Measurements from ENCODE around the gene RGS6.
"Not testable (repeated sequence)": the region's sequence is repeated elsewhere in the genome, so short reads cannot be mapped to it uniquely, and the experiment has no call there.

Gene RGS6

DNA sequence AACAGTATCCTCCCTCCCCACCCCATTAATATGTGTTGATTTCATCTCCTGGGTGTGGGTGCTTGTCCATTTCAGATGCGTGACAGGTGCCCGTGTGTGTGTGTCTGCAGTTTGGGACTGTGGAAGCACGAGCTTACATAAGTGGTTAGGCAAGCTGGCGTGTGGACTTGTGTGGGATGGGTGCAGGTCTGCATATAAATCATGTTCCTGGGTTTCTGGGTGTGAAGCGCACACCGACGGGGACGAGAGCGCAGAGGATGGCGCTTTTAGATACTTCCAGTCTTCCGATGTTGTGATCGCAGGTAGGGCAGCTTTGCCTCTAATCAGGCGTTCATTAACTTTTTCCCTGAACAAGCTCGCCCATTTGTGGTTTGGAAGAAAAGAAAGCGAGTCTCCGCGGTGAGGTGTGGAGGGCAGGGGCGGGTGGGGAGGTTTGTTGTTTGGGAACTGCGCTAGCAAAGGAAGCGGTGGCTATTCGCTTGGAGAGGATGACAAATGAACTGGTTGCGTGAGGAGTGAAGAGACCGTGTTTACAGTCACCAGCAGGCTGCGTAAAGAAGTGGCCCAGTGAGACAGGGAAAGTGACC, 865 bp downstream of the RGS6 start:
- peaks cover 6% of the 10 kb centered on the region for H3K4me1 Mint-ChIP-seq
- peak overlapping the region; percentile 49 for H3K4me3 Mint-ChIP-seq
- no peak for ATAC-seq
- no peaks in the 10 kb centered on the region for H3K9me3 Mint-ChIP-seq
- H3K27ac Mint-ChIP-seq = no peak overlapping the region
- H3K36me3 Mint-ChIP-seq = no peaks in the 10 kb centered on the region
- H3K27me3 Mint-ChIP-seq = peaks cover 61% of the 10 kb centered on the region

DNA sequence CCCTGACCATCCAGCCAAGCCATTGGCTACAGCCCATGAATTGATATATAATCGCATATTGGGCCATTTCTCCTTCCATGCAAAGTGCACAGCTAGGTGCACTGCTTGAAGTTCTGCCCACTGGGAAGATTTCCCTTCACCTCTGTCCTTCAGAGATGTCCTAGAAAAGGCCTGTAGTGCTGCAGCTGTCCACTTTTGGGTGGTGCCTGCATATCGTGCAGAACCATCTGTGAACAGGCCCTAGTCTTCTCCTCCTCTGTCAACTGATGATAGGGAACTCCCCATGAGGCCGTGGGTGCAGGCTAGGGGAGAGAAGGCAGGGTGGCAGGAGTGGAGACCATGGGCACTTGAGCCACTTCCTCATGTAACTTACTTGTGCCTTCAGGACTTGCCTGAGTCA, 6.0 kb downstream of the RGS6 start:
- not testable (repeated sequence) for H3K4me3 Mint-ChIP-seq, H3K36me3 Mint-ChIP-seq, H3K27ac Mint-ChIP-seq, H3K9me3 Mint-ChIP-seq, ATAC-seq, H3K4me1 Mint-ChIP-seq
- H3K27me3 Mint-ChIP-seq = peaks cover 34% of the 10 kb centered on the region

DNA sequence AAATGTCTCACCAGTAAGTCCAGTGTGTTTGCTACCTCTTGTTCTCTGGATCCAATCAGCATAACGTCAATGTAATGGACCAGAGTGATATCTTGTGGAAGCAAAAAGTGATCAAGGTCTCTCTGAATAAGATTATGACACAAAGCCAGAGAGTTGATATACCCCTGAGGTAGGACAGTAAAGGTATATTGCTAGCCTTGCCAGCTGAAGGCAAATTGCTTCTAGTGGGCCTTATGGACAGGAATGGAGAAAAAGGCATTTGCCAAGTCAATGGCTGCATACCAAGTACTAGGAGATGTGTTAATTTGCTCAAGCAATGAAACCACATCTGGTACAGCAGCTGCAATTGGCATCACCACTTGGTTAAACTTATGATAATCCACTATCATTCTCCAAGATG, 7.1 kb downstream of the RGS6 start:
- H3K9me3 Mint-ChIP-seq, H3K27ac Mint-ChIP-seq, H3K36me3 Mint-ChIP-seq, H3K4me3 Mint-ChIP-seq, ATAC-seq, H3K4me1 Mint-ChIP-seq: not testable (repeated sequence)
- peaks cover 37% of the 10 kb centered on the region for H3K27me3 Mint-ChIP-seq

DNA sequence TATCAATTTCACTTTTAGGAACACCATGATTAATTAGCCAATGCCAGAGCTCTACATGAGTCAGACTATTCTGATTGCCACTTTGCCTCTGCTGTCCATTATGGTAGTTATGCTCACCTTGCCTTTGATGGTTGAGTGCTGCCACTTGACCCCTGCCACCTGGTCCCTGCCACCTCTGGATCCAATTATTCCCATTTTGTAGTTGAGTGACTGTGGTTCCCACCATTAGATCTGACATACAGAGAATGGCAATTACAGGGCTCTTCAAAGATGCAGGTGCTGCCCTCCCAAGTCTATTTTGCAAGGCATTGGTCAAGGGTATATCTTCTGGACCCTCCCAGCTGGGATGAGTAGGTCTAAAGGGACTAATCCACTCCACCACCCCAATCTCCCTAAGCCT, 8.3 kb downstream of the RGS6 start:
- not testable (repeated sequence) for H3K27ac Mint-ChIP-seq, H3K36me3 Mint-ChIP-seq, ATAC-seq, H3K4me1 Mint-ChIP-seq, H3K4me3 Mint-ChIP-seq, H3K9me3 Mint-ChIP-seq
- peaks cover 40% of the 10 kb centered on the region for H3K27me3 Mint-ChIP-seq

DNA sequence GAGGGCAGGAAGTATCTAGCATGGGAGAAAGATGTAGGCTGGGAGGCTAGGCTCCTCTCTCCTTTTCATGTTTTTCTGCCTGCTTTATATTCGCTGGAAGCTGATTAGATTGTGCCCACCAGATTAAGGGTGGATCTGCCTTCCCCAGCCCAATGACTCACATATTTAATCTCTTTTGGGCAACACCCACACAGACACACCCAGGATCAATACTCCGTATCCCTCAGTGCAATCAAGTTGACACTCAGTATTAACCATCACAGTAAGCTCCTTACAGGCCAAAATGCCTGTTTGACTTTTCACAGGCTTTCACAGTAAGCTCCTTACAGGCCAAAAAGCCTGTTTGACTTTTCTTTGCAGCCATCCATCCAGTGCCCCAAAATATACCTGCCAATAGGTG, 9.4 kb downstream of the RGS6 start:
- H3K9me3 Mint-ChIP-seq, H3K4me3 Mint-ChIP-seq, H3K27ac Mint-ChIP-seq, H3K36me3 Mint-ChIP-seq, ATAC-seq, H3K4me1 Mint-ChIP-seq: not testable (repeated sequence)
- H3K27me3 Mint-ChIP-seq = peaks cover 41% of the 10 kb centered on the region

DNA sequence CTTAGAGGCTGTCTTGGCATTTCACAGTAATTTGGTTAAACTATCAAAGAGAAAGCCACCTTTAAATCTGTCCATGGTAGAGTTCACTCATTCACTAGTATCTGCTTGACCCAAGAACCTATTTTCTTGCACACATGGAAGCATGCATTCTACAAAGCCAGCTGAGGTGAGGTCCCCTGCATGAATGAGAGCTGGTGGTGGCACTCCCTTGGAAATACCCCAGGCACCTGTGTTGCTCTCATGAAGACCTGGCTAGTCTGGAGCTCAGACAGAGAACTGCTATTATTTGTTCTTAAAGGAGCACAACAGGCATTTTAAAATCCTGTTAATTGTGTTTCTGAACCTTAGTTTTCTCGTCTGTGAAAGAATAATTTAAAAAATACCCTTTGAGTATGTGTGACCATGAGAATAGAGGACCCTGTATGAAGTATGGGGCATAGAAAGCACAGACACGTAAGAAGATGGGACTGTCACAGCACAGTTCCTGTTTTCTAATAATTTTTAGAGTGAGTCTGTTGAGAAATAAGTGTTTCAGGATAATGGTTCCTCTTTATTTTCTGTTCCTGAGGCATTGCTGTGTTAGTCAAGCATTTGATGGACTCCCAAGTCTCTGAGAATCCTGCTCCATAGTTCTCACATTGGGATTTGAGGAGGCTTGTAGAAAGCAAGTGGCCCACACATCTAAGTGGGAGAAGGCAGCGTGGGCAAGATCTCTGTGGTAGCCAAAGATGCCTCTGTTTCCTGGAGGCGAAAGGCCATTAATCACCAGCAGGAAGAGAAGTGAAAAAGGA, 10.9 kb downstream of the RGS6 start:
- no peaks in the 10 kb centered on the region for H3K36me3 Mint-ChIP-seq
- peak; percentile 82 for ATAC-seq
- H3K9me3 Mint-ChIP-seq = no peaks in the 10 kb centered on the region
- H3K27ac Mint-ChIP-seq = peak overlapping the region; percentile 69
- peaks cover 9% of the 10 kb centered on the region for H3K4me1 Mint-ChIP-seq
- H3K27me3 Mint-ChIP-seq = peaks cover 29% of the 10 kb centered on the region
- H3K4me3 Mint-ChIP-seq = no peak overlapping the region

DNA sequence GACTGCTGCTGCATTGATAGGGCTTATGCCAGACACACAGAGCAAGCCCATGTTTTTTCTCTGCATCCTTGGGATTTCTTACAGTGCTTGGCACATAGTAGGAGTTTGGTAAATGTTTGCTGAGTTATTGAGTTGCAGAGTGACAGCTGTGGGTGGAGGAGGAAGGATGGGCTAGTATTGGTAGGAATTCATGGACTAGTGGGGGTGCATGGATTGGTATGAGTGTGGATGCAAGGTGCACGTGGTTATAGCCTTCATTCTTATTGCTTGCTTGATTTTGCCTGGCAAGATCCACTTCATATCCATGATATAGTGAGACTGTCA, 11.4 kb downstream of the RGS6 start:
- Mint-ChIP-seq H3K27me3 (peaks cover 26% of the 10 kb centered on the region), H3K4me3 (no peak overlapping the region), H3K9me3 (no peaks in the 10 kb centered on the region), H3K36me3 (no peaks in the 10 kb centered on the region), H3K27ac (peak overlapping the region; percentile 69), H3K4me1 (peaks cover 9% of the 10 kb centered on the region)
- no peak for ATAC-seq

DNA sequence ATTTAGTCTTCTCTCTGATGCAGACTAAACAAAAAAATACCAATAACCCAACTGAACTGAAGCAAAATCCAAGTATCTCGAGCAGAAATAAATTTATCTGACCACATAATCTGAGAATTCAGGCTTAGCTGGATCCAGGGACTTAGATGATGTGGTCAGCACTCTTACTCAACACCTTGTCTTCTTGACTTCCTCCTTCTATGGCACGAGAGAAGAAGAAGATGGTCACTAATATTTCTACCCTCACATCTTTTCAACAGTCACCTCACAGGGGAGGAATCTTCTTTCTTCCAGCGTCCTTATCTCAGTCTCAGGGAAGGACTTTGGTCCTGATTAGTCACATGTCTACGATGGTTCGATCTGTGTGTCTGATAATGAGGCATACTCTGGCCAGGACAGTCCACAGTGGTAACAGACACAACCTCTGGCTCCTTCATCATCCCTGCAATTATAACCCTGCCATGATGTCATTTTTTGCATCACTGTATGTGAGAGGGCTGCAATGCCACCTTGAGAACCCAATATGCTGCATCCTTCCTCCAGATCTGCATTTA, 15.8 kb downstream of the RGS6 start:
- Mint-ChIP-seq H3K27me3 (peaks cover 44% of the 10 kb centered on the region), H3K27ac (no peak overlapping the region), H3K36me3 (no peaks in the 10 kb centered on the region), H3K9me3 (peaks cover 6% of the 10 kb centered on the region), H3K4me3 (no peak overlapping the region), H3K4me1 (peaks cover 9% of the 10 kb centered on the region)
- no peak for ATAC-seq

DNA sequence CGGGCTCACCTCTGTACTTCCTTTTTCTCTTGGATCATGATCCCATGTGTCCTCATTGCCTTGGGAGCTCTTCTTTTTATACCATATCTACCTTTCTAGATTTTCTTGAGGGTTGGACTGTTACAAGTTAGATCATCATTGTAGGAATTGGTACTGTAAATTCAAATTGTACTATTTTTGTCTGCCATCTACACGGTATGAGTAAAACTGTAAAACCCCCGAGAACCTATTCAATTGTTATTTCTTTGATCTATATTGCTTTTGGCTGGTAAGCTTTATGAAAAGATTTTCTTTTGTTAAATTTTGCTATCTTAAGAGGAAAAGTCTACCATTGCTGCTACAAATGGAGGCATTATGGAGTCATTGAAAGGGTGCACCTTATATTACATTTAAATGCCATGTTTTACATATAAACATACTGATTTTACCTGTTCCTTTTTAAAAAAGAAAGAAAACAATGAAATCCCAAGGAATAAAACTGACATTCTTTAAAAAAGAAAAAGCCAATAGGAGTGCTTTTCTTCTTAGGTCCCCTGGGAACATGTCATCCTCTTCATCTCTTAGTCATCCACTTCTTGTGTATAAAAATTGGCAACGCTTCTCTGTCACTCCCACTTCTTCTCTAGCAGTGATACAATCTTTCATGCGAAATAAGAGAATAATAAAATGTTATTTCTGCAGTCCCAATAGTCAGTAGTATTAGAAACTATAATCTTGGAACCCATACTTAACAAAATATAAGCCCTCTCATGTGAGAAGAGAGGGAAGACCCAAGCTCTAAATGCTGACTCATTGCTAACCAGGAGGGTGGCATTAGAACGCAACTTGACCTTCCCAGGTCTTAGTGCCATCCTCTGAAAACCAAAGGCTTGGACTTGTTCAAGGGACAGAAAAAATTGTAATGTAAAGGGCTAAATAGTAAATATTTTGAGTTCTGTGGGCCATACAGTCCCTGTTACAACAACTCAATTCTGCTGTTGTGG, 20.4 kb downstream of the RGS6 start:
- no peak overlapping the region for H3K4me3 Mint-ChIP-seq
- H3K27ac Mint-ChIP-seq = no peak overlapping the region
- H3K4me1 Mint-ChIP-seq = peaks cover 7% of the 10 kb centered on the region
- no peak for ATAC-seq
- peaks cover 46% of the 10 kb centered on the region for H3K27me3 Mint-ChIP-seq
- H3K36me3 Mint-ChIP-seq = no peaks in the 10 kb centered on the region
- H3K9me3 Mint-ChIP-seq = peaks cover 9% of the 10 kb centered on the region

DNA sequence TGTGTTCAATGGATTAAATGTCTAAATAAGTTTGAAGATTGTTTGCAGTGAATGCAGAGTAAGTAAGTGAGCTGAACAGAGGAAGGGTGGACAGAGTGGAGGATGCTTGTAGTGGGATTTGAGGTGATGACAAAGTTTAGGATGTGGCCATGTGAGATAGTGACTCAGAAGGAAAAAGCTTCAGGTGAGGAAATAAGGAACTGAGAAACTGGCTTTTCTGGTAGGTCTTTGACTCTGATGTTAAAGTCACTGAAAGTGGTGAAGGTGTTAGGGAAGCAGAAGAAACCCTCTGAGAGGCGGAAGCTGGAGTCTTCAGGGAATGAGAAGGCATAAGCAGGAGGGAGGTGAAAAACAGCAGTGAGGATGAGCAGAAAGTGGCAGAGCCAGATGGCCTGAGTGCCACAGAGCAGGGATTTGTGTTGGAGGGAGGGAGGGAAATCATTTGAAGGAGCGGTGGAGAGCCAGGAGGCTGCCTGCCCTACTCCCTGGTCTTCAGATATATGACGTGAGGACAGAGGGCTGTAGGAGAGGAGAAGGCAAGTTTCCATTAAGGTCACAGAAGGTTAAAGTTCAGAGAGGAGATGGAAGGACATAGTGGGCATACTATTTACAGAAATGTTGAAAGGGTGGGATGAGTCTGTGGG, 24.8 kb downstream of the RGS6 start:
- H3K9me3 Mint-ChIP-seq = peaks cover 3% of the 10 kb centered on the region
- peak; percentile 74 for ATAC-seq
- no peaks in the 10 kb centered on the region for H3K36me3 Mint-ChIP-seq
- H3K27me3 Mint-ChIP-seq = peaks cover 28% of the 10 kb centered on the region
- H3K4me1 Mint-ChIP-seq = peaks cover 7% of the 10 kb centered on the region
- no peak overlapping the region for H3K27ac Mint-ChIP-seq
- no peak overlapping the region for H3K4me3 Mint-ChIP-seq

DNA sequence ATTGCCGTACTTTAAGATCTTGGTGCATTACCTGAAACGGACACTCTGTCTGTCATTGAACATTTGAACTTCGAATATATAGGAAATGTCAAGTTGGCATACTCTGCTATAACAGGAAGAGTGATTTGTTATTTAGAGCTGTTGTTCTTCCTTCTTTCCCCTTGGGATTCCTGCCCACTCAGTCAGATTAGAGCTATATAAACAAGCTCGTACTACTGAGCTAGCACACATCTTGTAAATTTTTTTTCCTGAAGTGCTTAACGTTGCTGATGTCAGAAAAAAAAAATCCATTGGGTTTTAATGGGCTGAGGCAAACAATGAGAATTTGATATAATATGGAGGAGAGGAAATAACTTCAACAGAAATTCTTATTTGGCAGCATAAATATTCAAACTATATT, 26.8 kb downstream of the RGS6 start:
- H3K9me3 Mint-ChIP-seq = peaks cover 1% of the 10 kb centered on the region
- ATAC-seq = no peak
- H3K27me3 Mint-ChIP-seq = peaks cover 24% of the 10 kb centered on the region
- peaks cover 7% of the 10 kb centered on the region for H3K4me1 Mint-ChIP-seq
- H3K4me3 Mint-ChIP-seq = no peak overlapping the region
- no peak overlapping the region for H3K27ac Mint-ChIP-seq
- no peaks in the 10 kb centered on the region for H3K36me3 Mint-ChIP-seq

DNA sequence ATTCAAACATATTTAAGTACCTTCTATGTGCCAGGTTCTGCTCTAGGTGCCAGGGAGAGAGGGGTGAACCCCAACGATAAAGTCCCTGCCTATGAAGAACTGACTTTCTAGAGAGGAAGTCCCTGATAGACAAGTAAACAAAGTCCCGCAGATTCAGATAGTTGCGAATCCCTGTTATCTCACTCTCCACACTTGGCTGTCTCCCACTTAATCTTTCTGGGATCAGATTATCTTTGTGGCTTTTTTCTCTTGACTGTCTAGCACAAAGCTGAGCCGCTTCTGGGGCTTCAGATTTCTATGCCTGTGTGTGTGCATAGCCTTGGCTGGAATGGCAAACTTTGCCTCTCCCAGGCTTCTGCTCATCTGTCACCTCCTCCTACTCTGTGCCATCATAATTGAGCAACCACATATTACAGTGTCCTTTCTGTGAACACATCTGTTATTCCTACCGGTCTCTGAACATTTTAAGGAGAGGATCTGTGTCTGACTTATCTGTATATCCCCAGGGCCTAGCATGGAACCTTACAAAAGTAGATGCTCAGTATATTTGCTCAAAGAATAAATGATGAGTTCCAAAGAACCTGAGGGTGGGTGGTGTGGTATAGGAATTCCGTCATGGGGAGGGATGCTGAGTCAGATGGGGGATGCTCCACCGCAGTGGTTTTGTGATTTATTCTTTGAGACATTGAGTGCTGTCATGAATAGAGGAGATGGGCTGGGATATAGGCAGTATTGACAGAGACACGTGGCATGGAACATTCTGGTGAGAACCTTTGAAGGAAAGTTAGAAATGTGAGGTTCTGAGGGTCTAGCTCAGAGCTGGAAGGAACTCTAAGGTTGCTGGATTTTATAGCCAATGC, 28.5 kb downstream of the RGS6 start:
- H3K36me3 Mint-ChIP-seq = no peaks in the 10 kb centered on the region
- H3K4me1 Mint-ChIP-seq = peaks cover 7% of the 10 kb centered on the region
- no peak overlapping the region for H3K4me3 Mint-ChIP-seq
- no peak for ATAC-seq
- H3K9me3 Mint-ChIP-seq = no peaks in the 10 kb centered on the region
- no peak overlapping the region for H3K27ac Mint-ChIP-seq
- H3K27me3 Mint-ChIP-seq = peaks cover 29% of the 10 kb centered on the region

DNA sequence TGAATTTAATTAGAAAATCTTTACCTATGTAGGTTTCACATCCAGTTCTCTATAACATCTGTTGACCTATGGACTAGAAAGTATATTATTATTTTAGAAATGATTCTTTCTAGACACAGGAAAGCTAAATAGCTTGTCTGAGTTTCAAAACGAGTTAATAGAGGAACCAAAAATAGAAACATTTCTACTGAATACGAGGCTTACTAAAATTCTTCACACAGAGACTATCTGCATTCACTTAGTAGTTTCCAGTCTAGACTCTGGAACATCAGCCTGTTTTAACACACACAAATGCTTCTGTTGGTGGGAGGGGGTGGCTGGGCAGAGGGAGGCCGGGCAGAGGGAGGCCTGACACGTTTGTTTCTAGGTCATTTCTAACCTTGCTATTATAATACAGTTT, 29.7 kb downstream of the RGS6 start:
- H3K36me3 Mint-ChIP-seq = no peaks in the 10 kb centered on the region
- H3K27ac Mint-ChIP-seq = no peak overlapping the region
- peaks cover 23% of the 10 kb centered on the region for H3K27me3 Mint-ChIP-seq
- H3K4me1 Mint-ChIP-seq = peaks cover 4% of the 10 kb centered on the region
- H3K9me3 Mint-ChIP-seq = no peaks in the 10 kb centered on the region
- no peak overlapping the region for H3K4me3 Mint-ChIP-seq
- no peak for ATAC-seq

DNA sequence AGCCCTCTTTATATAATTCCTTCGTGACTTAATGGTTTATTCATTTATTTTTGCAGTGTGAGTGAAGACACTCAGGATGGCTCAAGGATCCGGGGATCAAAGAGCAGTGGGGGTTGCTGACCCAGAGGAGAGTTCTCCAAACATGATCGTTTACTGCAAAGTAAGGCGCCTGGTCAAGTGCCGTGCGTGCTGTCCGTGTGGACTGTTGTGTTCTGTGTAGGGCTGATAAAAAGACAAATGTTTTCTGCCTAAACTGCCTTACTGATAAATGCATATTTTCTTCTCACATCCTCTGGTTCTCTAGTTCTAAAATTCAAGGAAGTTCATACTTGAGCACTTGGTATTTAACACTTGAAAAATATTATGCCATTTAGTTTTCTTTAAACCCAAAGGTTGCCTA, 32.5 kb downstream of the RGS6 start:
- Mint-ChIP-seq H3K4me1 (peaks cover 6% of the 10 kb centered on the region), H3K27me3 (peaks cover 15% of the 10 kb centered on the region), H3K27ac (no peak overlapping the region), H3K4me3 (no peak overlapping the region), H3K9me3 (peaks cover 3% of the 10 kb centered on the region), H3K36me3 (no peaks in the 10 kb centered on the region)
- ATAC-seq = no peak

Data from stimulated activated memory B cell treated with anti-CD40 and anti-IgM and Interleukin-4, amounts not matched to agents 10 μg/mL and 1 μg/mL and 100 μg/mL, for 72 hours (primary cell).